GM21529 (cell line): ENCODE measurements around the gene EIF4ENIF1.
"Not testable (repeated sequence)": the region's sequence is repeated elsewhere in the genome, so short reads cannot be mapped to it uniquely, and the experiment has no call there.

Experiments
- ATAC-seq: cut with Tn5 transposase; IDR thresholded peaks from one replicate; pipeline ENCODE4 v1.9.1; 2021; ENCODE audit not compliant: unreplicated experiment

EIF4ENIF1 gene

DNA sequence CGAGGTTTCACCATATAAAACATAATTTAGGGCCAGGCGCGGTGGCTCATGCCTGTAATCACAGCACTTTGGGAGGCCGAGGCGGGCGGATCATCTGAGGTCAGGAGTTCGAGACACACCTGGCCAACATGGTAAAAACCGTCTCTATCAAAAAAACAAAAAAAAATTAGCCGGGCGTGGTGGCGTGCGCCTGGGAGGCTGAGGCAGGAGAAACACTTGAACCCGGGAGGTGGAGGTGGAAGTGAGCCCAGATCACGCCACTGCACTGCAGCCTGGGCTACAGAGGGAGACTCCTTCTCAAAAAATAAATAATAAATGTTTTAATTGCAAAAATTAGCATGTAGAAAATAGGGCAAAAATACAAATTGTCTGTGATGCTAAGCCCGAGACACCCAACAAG, 5.7 kb upstream of the EIF4ENIF1 start:
- ATAC-seq, result no peak

DNA sequence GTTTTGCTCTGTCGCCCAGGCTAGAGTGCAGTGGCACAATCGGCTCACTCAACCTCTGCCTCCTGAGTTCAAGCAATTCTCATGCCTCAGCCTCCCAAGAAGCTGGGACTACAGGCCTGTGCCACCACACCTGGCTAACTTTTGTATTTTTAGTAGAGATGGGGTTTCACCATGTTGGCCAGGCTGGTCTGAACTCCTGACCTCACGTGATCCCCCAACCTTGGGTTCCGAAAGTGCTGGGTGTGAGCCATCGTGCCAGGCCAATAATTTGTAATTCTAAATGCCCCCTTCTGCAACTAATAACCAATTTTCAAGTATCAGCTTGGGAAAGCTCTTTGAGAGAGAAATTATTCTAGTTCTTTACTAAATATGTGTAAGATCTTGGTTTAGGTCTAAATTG, 3.7 kb upstream of the EIF4ENIF1 start:
- not testable (repeated sequence) for ATAC-seq

DNA sequence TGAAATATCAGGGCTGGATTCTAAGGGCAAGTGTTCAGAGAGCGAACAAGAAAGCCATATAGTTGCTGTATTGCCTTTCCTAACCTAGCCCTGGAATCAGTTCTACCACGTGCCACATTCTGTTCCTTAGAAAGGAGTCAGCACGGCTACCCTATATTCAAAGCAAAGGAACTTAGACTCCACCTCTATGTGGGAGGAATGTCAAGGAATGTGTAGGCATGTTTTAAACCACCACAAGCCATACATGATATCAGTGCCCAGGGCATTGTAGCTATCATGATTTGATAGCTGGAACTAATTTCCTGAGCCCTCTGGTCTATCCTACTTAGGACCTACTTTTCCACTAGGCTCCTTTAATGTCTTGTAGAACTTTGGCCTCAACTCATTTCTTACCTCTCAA, 2.5 kb upstream of the EIF4ENIF1 start:
- ATAC-seq, result no peak

DNA sequence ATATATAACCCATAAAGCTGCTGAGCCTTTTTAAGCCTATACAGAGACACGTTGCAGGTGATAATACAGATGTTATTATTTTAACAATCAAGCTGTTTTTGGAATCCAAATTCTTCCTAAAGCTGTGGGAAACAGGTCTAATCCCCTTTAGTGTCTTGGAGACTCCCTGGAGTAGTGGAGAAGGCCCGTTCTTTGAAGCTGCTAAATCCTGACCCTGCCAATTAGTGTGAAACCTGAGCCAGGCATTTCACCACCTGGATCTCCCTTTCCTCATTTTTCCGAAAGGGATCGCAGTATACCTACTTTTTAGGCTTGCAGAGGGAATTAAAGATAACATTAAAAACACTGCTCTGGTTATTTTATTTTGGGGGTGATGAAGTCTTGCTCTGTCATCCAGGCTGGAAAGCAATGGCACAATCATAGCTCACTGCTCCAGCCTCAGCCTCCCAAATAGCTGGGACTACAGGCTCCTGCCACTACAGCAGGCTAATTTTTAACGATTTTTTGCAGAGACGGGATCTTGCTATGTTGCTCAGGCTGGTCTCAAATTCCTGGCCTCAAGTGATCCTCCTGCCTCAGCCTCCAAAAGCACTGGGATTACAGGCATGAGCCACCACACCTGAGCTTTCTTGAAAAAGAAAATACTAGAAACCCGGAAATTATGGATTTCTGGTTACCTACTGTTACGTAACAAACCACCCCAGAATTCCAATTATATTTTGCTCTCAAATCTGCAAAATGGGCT, 1.7 kb upstream of the EIF4ENIF1 start:
- ATAC-seq, result no peak

DNA sequence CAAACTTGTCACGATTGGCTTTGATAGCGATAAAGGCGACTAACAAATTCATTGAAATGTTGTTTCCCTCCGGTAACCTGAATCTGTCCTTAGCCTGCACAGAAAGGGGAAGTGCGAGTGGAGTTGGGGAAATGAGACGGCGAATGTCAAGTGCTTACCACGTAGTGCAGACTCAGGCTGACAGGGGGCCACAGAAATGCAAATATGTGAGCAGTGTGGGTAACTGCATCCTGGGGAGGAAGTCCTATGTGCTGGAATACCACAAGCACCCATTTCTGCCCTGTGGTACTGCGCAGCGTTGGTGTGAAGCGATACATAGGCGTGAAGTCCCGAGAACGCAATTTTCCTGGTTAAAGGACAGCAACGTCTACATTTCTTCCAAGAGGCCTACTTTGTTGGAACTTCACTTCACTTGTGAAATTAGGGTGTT, 869 bp upstream of the EIF4ENIF1 start:
- peak; percentile 53 for ATAC-seq

DNA sequence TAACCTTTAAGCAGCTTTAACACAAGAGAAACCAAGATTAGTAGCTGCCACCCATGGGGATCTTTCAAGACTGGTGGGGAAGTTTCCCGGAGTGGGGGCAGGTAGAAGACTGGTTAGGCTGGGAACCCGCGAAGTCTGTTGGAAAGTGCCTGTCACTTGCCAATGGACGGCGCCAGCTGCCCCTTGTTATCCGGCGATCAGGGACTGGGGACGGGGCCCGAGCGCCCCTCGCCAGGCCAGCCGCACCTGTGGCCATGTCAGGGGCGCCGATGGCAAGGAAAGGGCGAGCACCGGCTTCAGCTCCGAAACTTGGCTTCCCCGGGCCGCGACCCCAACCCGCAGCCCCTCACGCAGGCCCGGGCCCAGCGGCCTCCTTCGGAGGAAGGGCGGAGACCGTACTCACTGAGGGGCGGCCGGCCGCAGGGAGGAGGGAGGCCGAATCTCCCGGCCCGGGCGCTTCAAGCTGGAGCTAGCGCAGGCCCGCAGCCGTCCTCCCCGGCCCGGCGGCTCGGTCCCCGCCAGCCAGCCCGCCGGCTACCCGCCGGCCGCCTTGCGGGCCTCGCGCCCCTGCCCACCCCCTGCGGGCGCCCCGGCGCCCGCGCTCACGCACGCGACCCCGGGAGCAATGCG, 539 bp downstream of the EIF4ENIF1 start:
- no peak for ATAC-seq

DNA sequence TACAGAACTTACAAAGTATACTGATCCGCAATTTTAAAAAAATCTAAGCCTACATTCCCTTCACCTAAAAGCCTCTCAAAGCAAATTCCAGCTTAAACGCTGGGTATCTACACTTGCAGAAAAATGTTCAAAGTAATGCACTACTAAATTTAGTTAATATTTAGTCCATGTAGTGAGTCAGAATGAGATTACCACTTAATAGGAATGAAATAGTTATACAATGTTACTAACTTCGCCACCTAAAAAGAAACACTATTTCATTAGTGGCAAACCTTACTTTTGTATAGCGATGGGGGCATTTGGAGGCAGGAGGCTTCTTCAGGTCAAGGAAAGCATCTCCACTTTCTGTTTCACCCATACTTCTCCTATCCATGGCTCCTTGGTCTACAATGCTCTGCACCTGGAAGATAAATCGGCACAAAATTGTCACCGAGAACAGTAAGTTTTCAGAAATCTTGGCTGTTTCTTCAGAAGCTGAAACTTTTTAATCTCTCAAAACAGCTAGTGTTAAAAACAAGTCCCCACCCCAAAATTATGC, 1.2 kb downstream of the EIF4ENIF1 start:
- no peak for ATAC-seq

DNA sequence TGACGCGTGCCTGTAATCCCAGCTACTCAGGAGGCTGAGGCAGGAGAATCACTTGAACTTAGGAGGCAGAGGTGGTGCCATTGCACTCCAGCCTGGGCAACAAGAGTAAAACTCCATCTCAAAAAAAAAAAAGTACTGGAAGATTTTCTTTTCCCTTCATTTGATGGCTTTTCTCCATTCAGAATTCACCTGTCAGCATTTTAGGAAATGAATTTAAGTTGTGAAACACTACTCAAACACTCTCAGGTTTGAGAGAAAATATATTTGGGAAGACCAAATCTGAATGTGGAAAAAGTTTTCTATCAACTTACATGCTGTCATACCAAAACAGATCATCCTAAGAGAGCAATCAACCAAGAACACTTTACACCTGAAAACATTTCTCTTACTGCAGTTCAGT, 2.7 kb downstream of the EIF4ENIF1 start:
- no peak for ATAC-seq

DNA sequence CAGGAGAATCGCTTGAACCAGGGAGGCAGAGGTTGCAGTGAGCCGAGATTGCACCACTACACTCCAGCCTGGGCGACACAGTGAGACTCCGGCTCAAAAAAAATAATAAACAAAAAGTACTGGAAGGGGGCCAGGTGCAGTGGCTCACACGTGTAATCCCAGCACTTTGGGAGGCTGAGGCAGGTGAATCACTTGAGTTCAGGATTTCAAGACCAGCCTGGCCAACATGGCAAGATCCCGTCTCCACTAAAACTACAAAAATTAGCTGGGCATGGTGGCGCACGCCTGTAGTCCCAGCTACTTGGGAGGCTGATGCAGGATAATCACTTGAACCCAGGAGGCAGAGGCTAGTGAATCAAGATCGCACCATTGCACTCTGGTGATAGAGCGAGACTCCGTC, 3.3 kb downstream of the EIF4ENIF1 start:
- not testable (repeated sequence) for ATAC-seq

DNA sequence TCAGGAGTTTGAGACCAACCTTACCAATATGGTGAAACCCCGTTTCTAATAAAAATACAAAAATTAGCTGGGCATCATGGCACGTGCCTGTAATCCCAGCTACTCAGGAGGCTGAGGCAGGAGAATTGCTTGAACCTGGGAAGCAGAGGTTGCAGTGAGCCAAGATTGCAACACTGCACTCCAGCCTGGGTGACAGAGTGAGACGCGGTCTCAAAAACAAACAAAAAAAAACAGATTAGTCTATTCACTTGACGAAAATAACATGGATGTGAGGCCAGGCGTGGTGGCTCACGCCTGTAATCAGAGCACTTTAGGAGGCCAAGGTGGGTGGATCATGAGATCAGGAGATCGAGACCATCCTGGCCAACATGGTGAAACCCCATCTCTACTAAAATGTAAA, 7.2 kb downstream of the EIF4ENIF1 start:
- not testable (repeated sequence) for ATAC-seq

DNA sequence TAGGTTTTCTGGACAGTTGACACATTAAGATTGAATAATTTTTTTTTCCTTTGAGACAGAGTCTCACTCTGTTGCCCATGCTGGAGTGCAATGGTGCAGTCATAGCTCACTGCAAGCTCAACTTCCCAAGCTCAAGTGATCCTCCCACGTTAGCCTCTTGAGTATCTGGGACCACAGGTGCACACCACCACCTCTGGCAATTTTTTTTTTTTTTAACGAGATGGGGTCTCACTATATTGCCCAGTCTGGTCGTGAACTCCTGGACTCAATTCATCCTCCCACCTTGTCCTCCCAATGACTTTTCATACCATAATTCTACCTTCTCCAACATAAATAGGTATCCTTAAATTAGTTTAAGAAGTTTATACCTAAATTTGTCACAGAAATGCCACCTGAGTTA, 8.5 kb downstream of the EIF4ENIF1 start:
- no peak for ATAC-seq

DNA sequence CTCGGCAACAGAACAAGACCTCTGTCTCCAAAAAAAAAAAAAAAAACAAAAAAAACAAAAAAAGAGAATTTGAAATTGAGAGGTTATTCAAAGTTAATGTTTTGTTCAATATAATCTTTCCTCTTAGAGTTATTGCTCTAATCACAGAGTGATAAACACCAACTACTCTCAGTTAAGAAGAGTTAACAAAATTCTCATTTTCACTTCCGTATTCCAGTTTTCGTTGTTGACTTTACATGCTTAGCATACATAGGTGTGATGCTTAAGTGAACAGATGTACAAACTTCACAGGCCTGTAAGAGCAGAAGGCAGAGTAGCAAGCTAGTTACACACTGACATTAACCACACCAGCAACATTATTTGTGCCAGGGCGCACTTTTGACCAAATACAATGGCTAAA, 12.3 kb downstream of the EIF4ENIF1 start:
- peak; percentile 76 for ATAC-seq

DNA sequence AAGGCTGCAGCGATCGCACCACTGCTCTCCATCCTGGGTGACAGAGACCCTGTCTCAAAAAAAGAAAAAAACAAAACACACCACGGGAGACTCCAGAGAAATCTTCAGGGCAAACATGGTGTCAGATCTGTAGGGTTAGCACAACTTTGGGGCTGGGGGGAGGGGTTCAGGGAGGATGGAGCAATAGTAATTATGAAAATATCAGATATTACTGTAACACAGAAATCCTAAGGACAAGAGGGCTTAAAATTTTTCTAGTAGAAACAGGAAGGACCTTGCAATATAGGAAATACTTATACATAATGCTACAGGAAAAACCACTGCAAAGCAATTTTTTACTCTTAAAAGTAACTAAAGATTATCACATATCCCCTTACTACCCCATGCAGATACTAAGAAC, 13.8 kb downstream of the EIF4ENIF1 start:
- ATAC-seq, result no peak

DNA sequence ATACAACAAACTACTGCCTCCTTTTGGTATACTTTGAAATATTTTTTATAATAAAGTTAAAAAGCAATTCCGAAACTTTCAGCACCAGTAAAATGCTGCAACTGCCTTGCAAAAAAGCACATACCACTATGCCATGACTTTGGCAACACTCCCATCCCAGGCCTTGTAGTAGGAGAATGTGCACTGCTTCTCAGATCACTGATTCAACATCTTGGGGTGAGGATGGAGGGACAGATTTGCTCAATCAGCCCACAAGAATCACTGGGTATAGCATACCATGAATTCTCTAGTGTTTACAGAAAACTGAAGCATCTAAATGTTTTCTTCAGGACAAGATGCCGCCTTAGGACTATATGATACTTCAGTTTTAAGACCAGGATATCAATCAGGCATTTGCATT, 14.9 kb downstream of the EIF4ENIF1 start:
- no peak for ATAC-seq

DNA sequence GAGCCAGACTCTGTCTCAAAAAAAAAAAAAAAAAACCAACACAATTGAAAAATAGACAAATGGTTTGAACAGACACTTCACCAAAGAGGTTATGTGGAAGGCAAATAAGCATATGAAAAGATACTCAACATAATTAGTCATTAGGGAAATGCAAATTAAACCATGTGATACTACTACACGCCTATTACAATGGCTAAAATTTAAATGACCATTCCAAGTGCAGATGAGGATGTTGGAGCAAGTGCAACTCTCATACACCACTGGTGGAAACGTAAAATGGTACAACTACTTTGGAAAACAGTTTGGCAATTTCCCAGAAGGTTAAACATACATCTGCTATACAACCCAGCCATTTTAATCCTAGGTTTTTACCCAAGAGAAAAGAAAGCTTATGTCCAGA, 24.3 kb downstream of the EIF4ENIF1 start:
- ATAC-seq, result no peak

DNA sequence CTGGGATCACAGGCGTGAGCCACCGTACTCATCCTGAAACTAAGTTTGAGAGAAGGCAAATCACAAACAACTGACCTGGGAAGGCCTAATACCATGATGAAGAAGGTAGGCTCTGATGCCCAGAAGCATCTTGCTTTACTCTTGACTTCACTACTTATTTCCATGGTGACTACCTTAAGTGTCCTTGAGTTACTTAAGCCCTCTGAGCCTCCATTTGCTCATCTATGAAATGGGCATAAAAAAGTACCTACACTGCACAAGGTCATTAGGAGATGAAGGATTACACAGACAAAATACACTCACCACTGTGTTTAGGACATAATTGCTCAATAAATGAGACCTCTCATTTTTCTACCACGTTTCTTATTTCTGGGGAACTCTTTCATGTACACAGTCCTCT, 27.9 kb downstream of the EIF4ENIF1 start:
- no peak for ATAC-seq

DNA sequence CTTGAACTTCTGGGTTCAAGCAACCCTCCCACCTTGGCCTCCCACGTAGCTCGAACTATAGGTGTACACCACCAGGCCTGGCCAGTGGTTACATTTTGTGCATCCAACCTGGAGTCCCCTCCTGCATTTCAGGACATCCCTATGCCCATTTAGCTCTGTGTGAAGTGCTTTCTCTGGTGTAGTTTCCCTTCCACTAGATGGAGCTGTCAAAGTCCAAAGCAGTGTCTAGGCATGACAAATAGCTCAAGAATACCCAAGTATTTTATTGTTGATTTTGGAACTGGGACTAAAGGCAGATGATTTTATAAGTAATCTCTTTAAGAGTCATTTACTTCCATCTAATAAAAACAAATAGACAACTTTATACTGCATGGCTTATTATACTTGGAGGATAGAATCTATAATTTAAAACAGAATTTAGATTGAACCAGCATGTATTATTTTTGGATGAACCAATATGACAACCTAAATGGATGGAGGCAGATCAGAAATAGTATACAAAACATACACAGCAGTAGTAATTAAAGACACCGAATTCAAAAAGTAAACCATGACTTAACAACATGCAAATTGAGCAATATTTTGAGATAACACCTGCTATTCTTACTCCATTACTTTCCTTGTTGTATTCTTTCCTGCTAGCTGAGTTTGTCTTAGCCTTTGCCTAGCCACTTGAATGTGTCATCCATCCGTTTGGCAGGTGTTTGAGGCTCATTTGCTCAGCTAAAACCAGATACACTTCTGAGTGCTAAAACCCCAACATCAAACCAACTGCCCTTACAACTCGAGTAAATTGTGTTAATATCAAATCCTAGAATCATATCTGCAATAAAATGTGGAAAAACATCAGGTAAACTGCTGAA, 37.7 kb downstream of the EIF4ENIF1 start:
- ATAC-seq, result no peak

DNA sequence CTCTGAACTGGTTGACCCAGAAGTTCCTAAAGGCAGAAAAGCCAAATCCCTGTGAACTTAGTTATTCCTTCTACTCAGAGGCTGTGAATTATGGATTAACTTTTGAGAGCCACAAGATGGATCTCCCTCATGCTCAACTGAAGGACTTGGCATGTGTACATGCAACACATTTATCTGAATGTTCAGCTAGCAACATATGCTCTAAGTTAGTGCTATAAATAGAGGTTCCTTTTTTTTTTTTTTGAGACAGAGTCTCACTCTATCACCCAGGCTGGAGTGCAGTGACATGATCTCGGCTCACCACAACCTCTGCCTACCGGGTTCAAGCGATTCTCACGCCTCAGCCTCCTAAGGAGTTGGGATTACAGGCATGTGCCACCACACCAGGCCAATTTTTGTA, 40.1 kb downstream of the EIF4ENIF1 start:
- ATAC-seq, result no peak

DNA sequence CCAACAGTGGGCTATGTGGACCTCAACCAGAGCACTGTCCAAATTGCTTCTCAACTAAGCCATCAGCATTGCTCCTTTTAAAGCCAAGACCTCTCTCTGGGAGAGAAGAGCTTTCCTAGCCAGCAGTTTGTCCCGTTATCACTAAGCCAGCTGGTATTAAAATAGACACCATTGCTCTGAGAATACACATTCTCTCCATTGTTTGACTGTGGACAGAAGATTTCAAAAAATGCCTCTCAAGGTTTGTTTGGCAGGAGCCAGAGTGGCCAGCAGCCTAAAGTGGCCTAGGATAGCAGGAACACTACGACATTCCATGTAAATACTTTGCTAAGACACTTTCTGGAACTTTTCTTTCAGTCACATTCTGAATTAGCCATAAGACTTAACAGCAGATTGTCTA, 41.3 kb downstream of the EIF4ENIF1 start:
- no peak for ATAC-seq

DNA sequence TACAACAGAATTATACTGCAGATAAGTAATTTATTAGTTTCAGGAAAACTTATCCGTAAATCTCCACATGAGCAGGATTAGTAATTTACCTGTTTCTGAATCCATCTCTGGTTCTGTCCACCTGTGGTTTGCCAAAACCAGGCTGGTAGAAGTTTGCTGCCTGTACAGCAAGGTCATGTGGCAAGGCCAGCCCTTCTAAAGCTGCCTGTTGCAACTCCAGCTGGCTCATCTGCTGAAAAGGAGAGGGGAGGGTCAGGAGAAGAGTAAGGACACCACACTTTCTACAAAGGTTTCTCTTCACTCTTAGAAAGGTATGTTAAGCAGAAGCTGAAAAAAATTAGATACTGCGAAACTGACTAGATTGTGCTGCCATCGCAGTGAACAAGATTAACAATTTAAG, 42.3 kb downstream of the EIF4ENIF1 start:
- ATAC-seq, result no peak

DNA sequence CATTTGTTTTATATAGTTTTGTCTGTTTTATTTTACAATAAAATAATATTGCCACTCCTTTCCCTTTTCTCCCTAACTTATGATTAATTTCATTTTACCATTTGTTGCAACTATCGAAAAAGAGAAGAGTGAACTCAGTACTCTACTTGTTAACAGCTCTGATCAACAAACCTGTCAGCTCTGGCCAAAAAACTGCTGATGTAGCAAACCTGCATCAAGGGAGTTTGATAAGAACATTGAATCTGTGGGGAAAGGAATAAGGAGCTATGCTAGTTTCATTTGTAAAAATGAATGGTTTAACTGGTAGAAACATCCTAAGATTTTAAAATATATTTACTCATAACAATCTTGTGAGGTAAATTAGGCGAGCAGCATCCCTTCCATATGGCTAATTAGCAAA, 42.9 kb downstream of the EIF4ENIF1 start:
- ATAC-seq, result no peak

DNA sequence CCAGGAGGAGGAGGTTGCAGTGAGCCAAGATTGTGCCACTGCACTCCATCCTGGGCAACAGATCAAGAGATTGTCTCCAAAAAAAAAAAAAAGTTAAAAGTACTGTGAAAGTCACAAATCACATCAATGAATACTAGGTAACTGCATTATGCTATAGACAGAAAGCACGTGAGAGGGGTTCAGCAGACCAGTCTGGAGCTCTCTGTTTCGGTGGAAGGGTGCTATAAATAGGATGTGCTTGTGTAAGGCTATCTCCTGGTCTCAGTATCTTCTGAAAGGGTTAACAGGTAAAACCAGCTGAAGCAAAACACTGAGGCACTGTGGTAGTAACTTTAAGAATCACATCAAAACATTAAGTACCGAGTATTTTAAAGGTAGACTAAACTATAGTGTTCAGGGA, 43.4 kb downstream of the EIF4ENIF1 start:
- no peak for ATAC-seq
